DOHH2 (cell line): ENCODE results near the gene SPAAR.
A peak's percentile ranks its signal among the peaks of the same experiment; 100 is the strongest.
"Not testable (repeated sequence)": the region's sequence is repeated elsewhere in the genome, so short reads cannot be mapped to it uniquely, and the experiment has no call there.

ENCODE experiments used
- H3F3A ChIP-seq: fragments of 200-600 bp; sonication (generic), shearing (Covaris generic); 2 replicates; pipeline ENCODE4 v1.6.0; 2016; ENCODE audit warnings: antibody characterized with exemption, mild to moderate bottlenecking; ENCODE audit not compliant: control insufficient read depth, insufficient read depth
- H3K27ac ChIP-seq: fragments of 200-600 bp; sonication (generic); 2 replicates; pipeline ENCODE4 v1.5.1; 2014; ENCODE audit warnings: low read depth, mild to moderate bottlenecking, low read length, moderate library complexity
- H3K27me3 ChIP-seq: fragments of 200-600 bp; sonication (generic); 2 replicates; pipeline ENCODE4 v1.6.1; 2014; ENCODE audit warnings: mild to moderate bottlenecking, low read length, mixed read lengths; ENCODE audit not compliant: control insufficient read depth
- H3K36me3 ChIP-seq: fragments of 200-600 bp; sonication (generic); 2 replicates; pipeline ENCODE4 v1.6.1; 2014; ENCODE audit warnings: mild to moderate bottlenecking, low read length, moderate library complexity, mixed read lengths; ENCODE audit not compliant: control insufficient read depth
- H3K4me1 ChIP-seq: fragments of 200-600 bp; sonication (generic); 2 replicates; pipeline ENCODE4 v1.6.1; 2014; ENCODE audit warnings: mild to moderate bottlenecking, low read length, mixed read lengths; ENCODE audit not compliant: control insufficient read depth
- H3K4me2 ChIP-seq: fragments of 200-600 bp; sonication (generic); 2 replicates; pipeline ENCODE4 v1.6.0; 2014; ENCODE audit warnings: mild to moderate bottlenecking, low read length, moderate library complexity
- H3K4me3 ChIP-seq: fragments of 200-600 bp; sonication (generic); 2 replicates; pipeline ENCODE4 v1.5.1; 2014; ENCODE audit warnings: mild to moderate bottlenecking, low read length, mixed read lengths
- H3K79me2 ChIP-seq: fragments of 200-600 bp; sonication (generic); 2 replicates; pipeline ENCODE4 v1.6.1; 2014; ENCODE audit warnings: mild to moderate bottlenecking, low read length, mixed read lengths; ENCODE audit not compliant: control insufficient read depth
- H3K9me2 ChIP-seq: fragments of 200-600 bp; sonication (generic); replicated peaks from 2 replicates; pipeline ENCODE4 v1.6.1; 2014; ENCODE audit warnings: mild to moderate bottlenecking, low read length, mixed read lengths; ENCODE audit not compliant: control insufficient read depth
- H3K9me3 ChIP-seq: fragments of 200-600 bp; sonication (generic); 2 replicates; pipeline ENCODE4 v1.6.1; 2014; ENCODE audit warnings: antibody characterized with exemption, low read length, mixed read lengths; ENCODE audit not compliant: control insufficient read depth, insufficient read depth
- H4K20me1 ChIP-seq: fragments of 200-600 bp; sonication (generic); 2 replicates; pipeline ENCODE4 v1.6.0; 2014; ENCODE audit warnings: low read depth, mild to moderate bottlenecking, antibody characterized with exemption, low read length, moderate library complexity; ENCODE audit not compliant: control insufficient read depth, insufficient read depth
- CTCF ChIP-seq: fragments of 200-600 bp; sonication (generic); IDR thresholded peaks from one replicate; pipeline ENCODE4 v1.5.1; 2014; ENCODE audit warnings: antibody characterized with exemption, mild to moderate bottlenecking, low read depth, low read length; ENCODE audit not compliant: poor library complexity, severe bottlenecking
- EZH2phosphoT487 ChIP-seq: fragments of 200-600 bp; sonication (generic); IDR thresholded peaks from 2 replicates; pipeline ENCODE4 v1.6.1; 2017; ENCODE audit warnings: borderline replicate concordance, mild to moderate bottlenecking, antibody characterized with exemption, low read length, moderate library complexity, mixed read lengths

The SPAAR gene

GRCh38 chr9:35892051-35892450 is 17.2 kb upstream of the SPAAR start:
- TF ChIP-seq EZH2phosphoT487 (no peak), CTCF (no peak)
- no peaks in the 10 kb centered on the region for H3F3A ChIP-seq
- H3K36me3 ChIP-seq = no peaks in the 10 kb centered on the region
- peaks cover 6% of the 10 kb centered on the region for H3K4me1 ChIP-seq
- no peak overlapping the region for H3K27ac ChIP-seq
- H3K9me2 ChIP-seq = no peaks in the 10 kb centered on the region
- no peaks in the 10 kb centered on the region for H3K9me3 ChIP-seq
- H3K79me2 ChIP-seq = no peaks in the 10 kb centered on the region
- no peaks in the 10 kb centered on the region for H4K20me1 ChIP-seq
- H3K27me3 ChIP-seq = no peaks in the 10 kb centered on the region
- H3K4me2 ChIP-seq = no peak overlapping the region
- no peak overlapping the region for H3K4me3 ChIP-seq

GRCh38 chr9:35896570-35896969 is 12.7 kb upstream of the SPAAR start:
- no peak for TF ChIP-seq CTCF
- no peak for TF ChIP-seq EZH2phosphoT487

GRCh38 chr9:35897376-35898099 is 11.8 kb upstream of the SPAAR start:
- H3K9me3 ChIP-seq, H4K20me1 ChIP-seq, H3F3A ChIP-seq, H3K9me2 ChIP-seq, H3K36me3 ChIP-seq, H3K79me2 ChIP-seq, H3K27me3 ChIP-seq: not testable (repeated sequence)
- peaks cover 28% of the 10 kb centered on the region for H3K4me1 ChIP-seq
- H3K27ac ChIP-seq = peak overlapping the region; percentile 20
- peak overlapping the region; percentile 36; the same call in 1 of the 2 replicates for H3K4me3 ChIP-seq
- H3K4me2 ChIP-seq = peak overlapping the region; percentile 35

More at GRCh38 chr9:35896570-35896969, 12.7 kb upstream of the SPAAR start:
- Histone ChIP-seq H3K9me3 (no peaks in the 10 kb centered on the region), H3K4me3 (no peak overlapping the region), H3K27ac (no peak overlapping the region), H3K27me3 (no peaks in the 10 kb centered on the region), H3K9me2 (no peaks in the 10 kb centered on the region), H3K36me3 (no peaks in the 10 kb centered on the region), H4K20me1 (no peaks in the 10 kb centered on the region), H3K4me1 (peaks cover 28% of the 10 kb centered on the region), H3K79me2 (no peaks in the 10 kb centered on the region), H3F3A (no peaks in the 10 kb centered on the region), H3K4me2 (no peak overlapping the region)

GRCh38 chr9:35898337-35898736 is 11.0 kb upstream of the SPAAR start:
- H3K27me3 ChIP-seq = no peaks in the 10 kb centered on the region
- TF ChIP-seq EZH2phosphoT487 = no peak
- TF ChIP-seq CTCF = no peak
- H3K4me3 ChIP-seq = no peak overlapping the region
- H3K9me3 ChIP-seq = no peaks in the 10 kb centered on the region
- H3K27ac ChIP-seq = no peak overlapping the region
- H4K20me1 ChIP-seq = no peaks in the 10 kb centered on the region
- no peaks in the 10 kb centered on the region for H3K36me3 ChIP-seq
- H3F3A ChIP-seq = no peaks in the 10 kb centered on the region
- H3K79me2 ChIP-seq = no peaks in the 10 kb centered on the region
- H3K4me1 ChIP-seq = peaks cover 31% of the 10 kb centered on the region
- H3K9me2 ChIP-seq = no peaks in the 10 kb centered on the region
- H3K4me2 ChIP-seq = peak overlapping the region; percentile 35
